Uterus (tissue), 4 donors: Measurements from ENCODE around the gene MAT2A. TPM values are rescaled to one million over a fixed set of nuclear protein-coding genes. Genes with fewer than 3 reads are reported as not detected.
"Not testable (repeated sequence)": the region's sequence is repeated elsewhere in the genome, so short reads cannot be mapped to it uniquely, and the experiment has no call there.

Experiments
- DNase-seq, 2 donors: peaks; one replicate each; pipeline ENCODE4 v3.0.0-alpha.2; 2019 to 2020
- H3K27ac ChIP-seq, 2 donors: fragments of 200-600 bp; sonication (generic); 1 replicate in 1 of 2; 2 replicates in 1 of 2; pipeline ENCODE4 v1.5.1; 2016 to 2018
- H3K27me3 ChIP-seq, 2 donors: fragments of 200-600 bp; sonication (generic); one replicate each; pipeline ENCODE4 v1.5.1; 2018 to 2019; ENCODE audit warnings: control low read depth in 1 of 2
- H3K36me3 ChIP-seq, 2 donors: fragments of 200-600 bp; sonication (generic); one replicate each; pipeline ENCODE4 v1.5.1; 2019; ENCODE audit warnings: control low read depth in 1 of 2
- H3K4me1 ChIP-seq, 2 donors: fragments of 200-600 bp; sonication (generic); one replicate each; pipeline ENCODE4 v1.5.1; 2018 to 2019; ENCODE audit warnings: control low read depth in 1 of 2
- H3K4me3 ChIP-seq, 2 donors: fragments of 200-600 bp; sonication (generic); 1 replicate in 1 of 2; 2 replicates in 1 of 2; pipeline ENCODE4 v1.5.1; 2018 to 2019; ENCODE audit warnings: mild to moderate bottlenecking in 1 of 2
- H3K9me3 ChIP-seq, 2 donors: fragments of 200-600 bp; sonication (generic); one replicate each; pipeline ENCODE4 v1.5.1; 2019; ENCODE audit warnings: control low read depth in 1 of 2
- CTCF ChIP-seq, 4 experiments: fragments of 200-600 bp in 2 of 4; fragments of 450-650 bp in 2 of 4; sonication (generic) in 2 of 4; IDR thresholded peaks; one replicate each; pipeline ENCODE4 v1.5.1; 2016 to 2019; ENCODE audit warnings: antibody characterized with exemption in 4 of 4, mild to moderate bottlenecking in 2 of 4, moderate library complexity in 1 of 4
- POLR2A ChIP-seq, 2 donors: fragments of 450-650 bp; IDR thresholded peaks; one replicate each; pipeline ENCODE4 v1.6.1; 2016; ENCODE audit warnings: antibody characterized with exemption in 2 of 2, mild to moderate bottlenecking in 1 of 2, moderate library complexity in 1 of 2
- intact Hi-C: fragments of 100-400 bp; cut with DNase I; formaldehyde crosslinking; loops from one replicate; pipeline ENCODE4 v1.15.1; 2023; ENCODE audit warnings: low total_unique reads
- total RNA-seq, 4 donors: library from RNA; depleted of rRNA in 3 of 4; stranded (reverse); fragments of >200 nt in 3 of 4; gene quantifications; one replicate each; pipeline versions ENCODE4 v1.1.0 to v1.2.4, GENCODE V29; 2014 to 2023
- donor health status: DM: yes; HTN: yes; CAD: no.

The MAT2A gene
- total RNA-seq, 4 donors from 2014 or later = 77.1 to 249 (median 108) TPM

GRCh38 chr2:85557130-85557529, 18.2 kb downstream of the MAT2A start:
- Histone ChIP-seq H3K4me1 (peaks cover 8 to 9% of the 10 kb centered on the region in 2 donors), H3K4me3 (no peak overlapping the region), H3K27me3 (no peaks in the 10 kb centered on the region), H3K9me3 (no peaks in the 10 kb centered on the region), H3K27ac (no peak overlapping the region), H3K36me3 (no peaks in the 10 kb centered on the region)
- no peak for TF ChIP-seq CTCF (IDR thresholded peaks at IDR 0.05)
- TF ChIP-seq POLR2A (IDR thresholded peaks at IDR 0.05) = no peak
- intact Hi-C loops = no loop called here
- DNase-seq = no peak

- TF ChIP-seq POLR2A (IDR thresholded peaks at IDR 0.05) (no peak), CTCF (IDR thresholded peaks at IDR 0.05) (no peak)
- DNase-seq = no peak
- H3K36me3 ChIP-seq = no peaks in the 10 kb centered on the region
- intact Hi-C loops = no loop called here
- H3K4me1 ChIP-seq = peaks cover 8 to 9% of the 10 kb centered on the region in 2 donors
- H3K4me3 ChIP-seq = no peak overlapping the region
- no peak overlapping the region for H3K27ac ChIP-seq
- no peaks in the 10 kb centered on the region for H3K9me3 ChIP-seq
- no peaks in the 10 kb centered on the region for H3K27me3 ChIP-seq
These were observed 19.2 kb downstream of the MAT2A start for GRCh38 chr2:85558160-85558559.

GRCh38 chr2:85560403-85560726, 21.4 kb downstream of the MAT2A start:
- Histone ChIP-seq H3K4me3 (peak overlapping the region; percentile 81 to 91), H3K27ac (peak overlapping the region in 1 of 2 donors; percentile 89)
- H3K4me1 ChIP-seq, intact Hi-C loops, H3K9me3 ChIP-seq, H3K36me3 ChIP-seq, DNase-seq, H3K27me3 ChIP-seq: not testable (repeated sequence)

GRCh38 chr2:85560812-85561279, 21.9 kb downstream of the MAT2A start:
- peak overlapping the region; percentile 81 to 91 for H3K4me3 ChIP-seq
- TF ChIP-seq POLR2A (IDR thresholded peaks at IDR 0.05) = no peak
- no peaks in the 10 kb centered on the region for H3K9me3 ChIP-seq
- H3K4me1 ChIP-seq = peaks cover 8 to 9% of the 10 kb centered on the region in 2 donors
- no peaks in the 10 kb centered on the region for H3K36me3 ChIP-seq
- no peak for DNase-seq
- H3K27me3 ChIP-seq = no peaks in the 10 kb centered on the region
- intact Hi-C loops = no loop called here
- peak overlapping the region; percentile 89 to 91 for H3K27ac ChIP-seq

- H3K4me1 ChIP-seq = peaks cover 8 to 9% of the 10 kb centered on the region in 2 donors
- H3K4me3 ChIP-seq = peak within 1 kb of the TSS; percentile 81 to 91
- no peaks in the 10 kb centered on the region for H3K36me3 ChIP-seq
- H3K9me3 ChIP-seq = no peaks in the 10 kb centered on the region
- H3K27ac ChIP-seq = peak within 1 kb of the TSS; percentile 89 to 91
- intact Hi-C loops = no loop called here
- no peaks in the 10 kb centered on the region for H3K27me3 ChIP-seq
- DNase-seq = peak; percentile 94 to 97
- TF ChIP-seq CTCF (IDR thresholded peaks at IDR 0.05) (peak in 3 of 4 experiments; percentile 37 to 71 (median 61)), POLR2A (IDR thresholded peaks at IDR 0.05) (peak; percentile 74 to 84)
These were observed 22.6 kb downstream of the MAT2A start, which contains the start of gene GGCX for GRCh38 chr2:85561280-85562212. TSS of gene GGCX (minus strand) at chr2:85561493. CDS start at chr2:85561428, 65 bp downstream.

- no peaks in the 10 kb centered on the region for H3K9me3 ChIP-seq
- TF ChIP-seq CTCF (IDR thresholded peaks at IDR 0.05) (no peak), POLR2A (IDR thresholded peaks at IDR 0.05) (no peak)
- H3K36me3 ChIP-seq = no peaks in the 10 kb centered on the region
- H3K4me1 ChIP-seq = peaks cover 8 to 9% of the 10 kb centered on the region in 2 donors
- no peak for DNase-seq
- intact Hi-C loops = no loop called here
- H3K27me3 ChIP-seq = no peaks in the 10 kb centered on the region
- H3K27ac ChIP-seq = no peak overlapping the region
- H3K4me3 ChIP-seq = no peak overlapping the region
These were observed 25.2 kb downstream of the MAT2A start for GRCh38 chr2:85564144-85564563.
